Mesenchymal stem cell (in vitro differentiated cells and primary cell): ENCODE results near the gene OXLD1.

Experiments
- DNase-seq: peaks from one replicate; pipeline ENCODE4 v3.0.0-alpha.2; 2013
- H2AFZ ChIP-seq: one replicate; pipeline ENCODE4 v1.6.1; 2013; ENCODE audit warnings: low read depth, mild to moderate bottlenecking, control low read depth, inconsistent platforms, low read length, moderate library complexity
- H2AK5ac ChIP-seq: 2 replicates; pipeline ENCODE4 v1.6.1; 2013; ENCODE audit warnings: low read length, moderate library complexity, mild to moderate bottlenecking, inconsistent platforms; ENCODE audit not compliant: severe bottlenecking
- H2BK120ac ChIP-seq: one replicate; pipeline ENCODE4 v1.6.1; 2013; ENCODE audit warnings: low read depth, mild to moderate bottlenecking, inconsistent platforms, low read length, moderate library complexity
- H2BK12ac ChIP-seq, 2 experiments: one replicate each; pipeline ENCODE4 v1.6.1; 2013; ENCODE audit warnings: inconsistent platforms in 2 of 2, low read length in 2 of 2, mild to moderate bottlenecking in 2 of 2, moderate library complexity in 2 of 2, control low read depth in 1 of 2
- H2BK15ac ChIP-seq: one replicate; pipeline ENCODE4 v1.6.1; 2013; ENCODE audit warnings: mild to moderate bottlenecking, low read depth, inconsistent platforms; ENCODE audit not compliant: poor library complexity, severe bottlenecking
- H2BK5ac ChIP-seq: 2 replicates; pipeline ENCODE4 v1.6.1; 2013; ENCODE audit warnings: low read depth, mild to moderate bottlenecking, low read length, control low read depth, inconsistent platforms; ENCODE audit not compliant: poor library complexity, severe bottlenecking
- H3K14ac ChIP-seq, 2 experiments: one replicate each; pipeline ENCODE4 v1.6.1; 2013; ENCODE audit warnings: inconsistent platforms in 2 of 2, low read length in 2 of 2, control low read depth in 1 of 2, mild to moderate bottlenecking in 1 of 2, moderate library complexity in 1 of 2
- H3K18ac ChIP-seq, 2 experiments: one replicate each; pipeline ENCODE4 v1.6.1; 2013; ENCODE audit warnings: inconsistent platforms in 2 of 2, low read length in 2 of 2, control low read depth in 1 of 2, low read depth in 1 of 2, mild to moderate bottlenecking in 1 of 2
- H3K23ac ChIP-seq, 2 experiments: one replicate each; pipeline ENCODE4 v1.6.1; 2013; ENCODE audit warnings: inconsistent platforms in 2 of 2, low read length in 2 of 2, mild to moderate bottlenecking in 2 of 2, moderate library complexity in 2 of 2, control low read depth in 1 of 2
- H3K27ac ChIP-seq: 2 replicates; pipeline ENCODE4 v1.5.1; 2013; ENCODE audit warnings: mild to moderate bottlenecking, moderate library complexity, low read length, control low read depth, inconsistent platforms; ENCODE audit not compliant: poor library complexity, severe bottlenecking
- H3K27me3 ChIP-seq, 2 experiments: 2 replicates each; pipeline versions ENCODE4 v1.6.1 to v1.7.0; 2013; ENCODE audit warnings: low read length in 2 of 2, mild to moderate bottlenecking in 2 of 2, moderate library complexity in 2 of 2, control low read depth in 1 of 2, inconsistent platforms in 1 of 2; ENCODE audit not compliant: control insufficient read depth in 1 of 2, insufficient read depth in 1 of 2
- H3K36me3 ChIP-seq, 2 experiments: 2 replicates each; pipeline versions ENCODE4 v1.6.1 to v1.7.0; 2013; ENCODE audit warnings: low read length in 2 of 2, control low read depth in 1 of 2, inconsistent platforms in 1 of 2, low read depth in 1 of 2, mild to moderate bottlenecking in 1 of 2; ENCODE audit not compliant: insufficient read depth in 2 of 2, control insufficient read depth in 1 of 2
- H3K4ac ChIP-seq, 2 experiments: one replicate each; pipeline ENCODE4 v1.6.1; 2013; ENCODE audit warnings: inconsistent platforms in 2 of 2, low read length in 2 of 2, mild to moderate bottlenecking in 2 of 2, moderate library complexity in 2 of 2, control low read depth in 1 of 2, low read depth in 1 of 2
- H3K4me1 ChIP-seq: 2 replicates; pipeline ENCODE4 v1.6.1; 2013; ENCODE audit warnings: low read depth, low read length, control low read depth; ENCODE audit not compliant: control insufficient read depth, insufficient read depth
- H3K4me2 ChIP-seq: 2 replicates; pipeline ENCODE4 v1.6.1; 2013; ENCODE audit warnings: low read length, mild to moderate bottlenecking, inconsistent platforms; ENCODE audit not compliant: poor library complexity, severe bottlenecking
- H3K4me3 ChIP-seq, 2 experiments: 2 replicates each; pipeline versions ENCODE4 v1.5.1 to v1.7.0; 2013; ENCODE audit warnings: low read length in 2 of 2, mild to moderate bottlenecking in 2 of 2, control low read depth in 1 of 2, low read depth in 1 of 2; ENCODE audit not compliant: insufficient read depth in 1 of 2
- H3K79me1 ChIP-seq: replicated peaks from 2 replicates; pipeline ENCODE4 v1.6.1; 2013; ENCODE audit warnings: mild to moderate bottlenecking, control low read depth, low read length, inconsistent platforms; ENCODE audit not compliant: poor library complexity, severe bottlenecking
- H3K9ac ChIP-seq: 2 replicates; pipeline ENCODE4 v1.7.0; 2013; ENCODE audit warnings: mild to moderate bottlenecking, low read length, moderate library complexity
- H3K9me3 ChIP-seq: 2 replicates; pipeline ENCODE4 v1.7.0; 2013; ENCODE audit warnings: mild to moderate bottlenecking, low read length; ENCODE audit not compliant: control insufficient read depth
- H4K8ac ChIP-seq: one replicate; pipeline ENCODE4 v1.6.1; 2013; ENCODE audit warnings: inconsistent platforms, mild to moderate bottlenecking, low read length, moderate library complexity
- H4K91ac ChIP-seq: one replicate; pipeline ENCODE4 v1.6.1; 2013; ENCODE audit warnings: mild to moderate bottlenecking, low read length, inconsistent platforms
- WGBS: methylation state at CpG from one replicate; pipeline ENCODE4 v1.1.7; 2013; ENCODE audit warnings: mixed read lengths; 5-methylcytosine and 5-hydroxymethylcytosine counted together

Gene OXLD1

DNA sequence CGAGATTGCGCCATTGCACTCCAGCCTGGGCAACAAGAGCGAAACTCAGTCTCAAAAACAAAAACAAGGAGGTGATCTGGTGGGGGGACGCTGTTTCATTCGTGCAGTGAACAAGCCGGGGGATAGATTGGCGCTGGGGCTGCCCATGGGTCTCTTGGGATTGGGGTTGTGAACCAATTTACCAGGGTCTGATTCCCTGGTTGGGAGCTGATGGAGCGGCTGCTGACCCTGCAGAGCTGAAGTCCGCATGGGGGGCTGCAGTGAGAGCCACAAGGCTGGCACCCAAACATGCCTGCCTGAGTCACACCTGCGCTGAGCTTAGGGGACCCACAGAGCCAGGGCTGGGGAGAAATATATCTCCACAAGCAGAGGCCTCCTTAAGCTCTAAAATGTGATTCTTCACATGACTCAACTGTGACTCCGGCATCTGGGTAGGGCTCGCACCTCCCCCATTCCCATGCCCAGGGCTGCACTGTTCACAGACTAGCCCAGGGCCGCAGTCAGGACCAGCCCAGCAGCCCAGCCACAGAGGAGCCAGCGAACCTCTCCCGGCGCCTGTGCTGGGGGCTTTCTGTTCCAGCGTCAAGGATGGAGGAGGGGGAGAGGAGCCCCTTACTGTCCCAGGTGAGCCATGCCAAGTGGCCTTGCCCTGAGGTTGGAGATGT lies 24.4 kb downstream of the OXLD1 start:
- peak; percentile 63 for DNase-seq
- peak overlapping the region; percentile 97 for H2BK15ac ChIP-seq
- H3K14ac ChIP-seq: peak overlapping the region in 1 of 2 experiments; percentile 82
- peak overlapping the region; percentile 96 for H4K8ac ChIP-seq
- no peaks in the 10 kb centered on the region for H3K79me1 ChIP-seq
- H3K27ac ChIP-seq: no peak overlapping the region
- peak overlapping the region; percentile 27 to 83 for H2BK12ac ChIP-seq
- H3K23ac ChIP-seq: no peak overlapping the region
- H3K18ac ChIP-seq: peak overlapping the region; percentile 81 to 89
- peaks cover 4 to 5% of the 10 kb centered on the region in 2 experiments for H3K36me3 ChIP-seq
- H3K4me1 ChIP-seq: peaks cover 10% of the 10 kb centered on the region
- no peak overlapping the region for H2BK5ac ChIP-seq
- no peak overlapping the region for H3K4me2 ChIP-seq
- H3K9me3 ChIP-seq: no peaks in the 10 kb centered on the region
- H2AFZ ChIP-seq: no peak overlapping the region
- H3K27me3 ChIP-seq: peaks cover 3 to 4% of the 10 kb centered on the region in 2 experiments
- WGBS: 71% methylated on average over 17 of the region's 17 CpGs
- H3K4me3 ChIP-seq: no peak overlapping the region
- peak overlapping the region; percentile 38 for H3K9ac ChIP-seq
- peak overlapping the region; percentile 73 for H2BK120ac ChIP-seq
- H2AK5ac ChIP-seq: peak overlapping the region; percentile 88
- H3K4ac ChIP-seq: peak overlapping the region; percentile 77 to 95
- H4K91ac ChIP-seq: peak overlapping the region; percentile 91

DNA sequence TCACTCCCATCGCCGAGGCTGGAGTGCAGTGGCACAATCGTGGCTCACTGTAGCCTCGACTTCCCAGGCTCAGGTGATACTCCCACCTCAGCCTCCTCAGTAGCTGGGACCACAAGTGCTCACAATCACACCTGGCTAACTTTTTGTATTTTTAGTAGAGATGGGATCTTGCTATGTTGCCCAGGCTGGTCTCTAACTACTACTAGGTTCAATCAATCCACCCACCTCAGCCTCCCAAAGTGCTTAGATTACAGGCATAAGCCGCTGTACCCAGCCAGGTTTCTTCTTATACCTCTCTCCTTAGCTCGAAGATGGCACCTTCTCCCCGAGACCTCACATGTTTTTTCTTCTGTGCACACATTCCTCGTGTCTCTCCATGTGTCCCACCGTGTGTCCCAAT lies 26.4 kb downstream of the OXLD1 start:
- Histone ChIP-seq H3K23ac (no peak overlapping the region), H3K4ac (no peak overlapping the region), H3K18ac (no peak overlapping the region), H2BK15ac (no peak overlapping the region), H3K36me3 (peaks cover 0 to 3% of the 10 kb centered on the region in 2 experiments), H3K27me3 (no peaks in the 10 kb centered on the region), H2AK5ac (no peak overlapping the region), H2AFZ (no peak overlapping the region), H3K9ac (no peak overlapping the region), H4K8ac (no peak overlapping the region), H3K27ac (no peak overlapping the region), H3K79me1 (no peaks in the 10 kb centered on the region), H4K91ac (no peak overlapping the region), H2BK120ac (no peak overlapping the region), H2BK12ac (no peak overlapping the region), H3K9me3 (no peaks in the 10 kb centered on the region), H3K14ac (no peak overlapping the region), H3K4me1 (peaks cover 15% of the 10 kb centered on the region), H3K4me3 (no peak overlapping the region), H2BK5ac (no peak overlapping the region), H3K4me2 (no peak overlapping the region)
- no peak for DNase-seq
- 99% methylated on average over 8 of the region's 9 CpGs for WGBS

DNA sequence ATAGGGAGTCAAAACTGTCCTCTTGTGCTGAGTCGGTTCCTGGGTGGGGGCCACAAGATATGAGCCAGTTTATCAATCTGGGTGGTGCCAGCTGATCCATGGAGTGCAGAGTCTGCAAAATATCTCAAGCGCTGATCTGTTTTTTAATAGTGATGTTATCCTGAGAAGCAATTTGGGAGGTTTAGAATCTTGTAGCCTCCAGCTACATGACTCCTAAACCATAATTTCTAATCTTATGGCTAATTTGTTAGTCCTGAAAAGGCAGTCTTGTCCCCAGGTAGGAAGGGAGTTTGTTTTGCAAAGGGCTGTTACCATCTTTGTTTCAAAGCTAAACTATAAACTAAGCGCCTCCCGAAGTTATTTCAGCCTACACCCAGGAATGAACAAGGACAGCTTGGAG lies 27.7 kb downstream of the OXLD1 start:
- Histone ChIP-seq H3K9me3 (no peaks in the 10 kb centered on the region), H4K8ac (no peak overlapping the region), H2AK5ac (no peak overlapping the region), H3K18ac (no peak overlapping the region), H2BK12ac (no peak overlapping the region), H2BK120ac (no peak overlapping the region), H3K9ac (no peak overlapping the region), H3K4ac (no peak overlapping the region), H3K23ac (no peak overlapping the region), H3K4me2 (no peak overlapping the region), H3K36me3 (peaks cover 0 to 3% of the 10 kb centered on the region in 2 experiments), H3K14ac (no peak overlapping the region), H2AFZ (no peak overlapping the region), H2BK5ac (no peak overlapping the region), H3K79me1 (no peaks in the 10 kb centered on the region), H3K27me3 (no peaks in the 10 kb centered on the region), H3K4me1 (peaks cover 21% of the 10 kb centered on the region), H4K91ac (no peak overlapping the region), H3K27ac (no peak overlapping the region), H2BK15ac (no peak overlapping the region), H3K4me3 (no peak overlapping the region)
- WGBS: 83% methylated on average over 1 of the region's 4 CpGs
- no peak for DNase-seq

DNA sequence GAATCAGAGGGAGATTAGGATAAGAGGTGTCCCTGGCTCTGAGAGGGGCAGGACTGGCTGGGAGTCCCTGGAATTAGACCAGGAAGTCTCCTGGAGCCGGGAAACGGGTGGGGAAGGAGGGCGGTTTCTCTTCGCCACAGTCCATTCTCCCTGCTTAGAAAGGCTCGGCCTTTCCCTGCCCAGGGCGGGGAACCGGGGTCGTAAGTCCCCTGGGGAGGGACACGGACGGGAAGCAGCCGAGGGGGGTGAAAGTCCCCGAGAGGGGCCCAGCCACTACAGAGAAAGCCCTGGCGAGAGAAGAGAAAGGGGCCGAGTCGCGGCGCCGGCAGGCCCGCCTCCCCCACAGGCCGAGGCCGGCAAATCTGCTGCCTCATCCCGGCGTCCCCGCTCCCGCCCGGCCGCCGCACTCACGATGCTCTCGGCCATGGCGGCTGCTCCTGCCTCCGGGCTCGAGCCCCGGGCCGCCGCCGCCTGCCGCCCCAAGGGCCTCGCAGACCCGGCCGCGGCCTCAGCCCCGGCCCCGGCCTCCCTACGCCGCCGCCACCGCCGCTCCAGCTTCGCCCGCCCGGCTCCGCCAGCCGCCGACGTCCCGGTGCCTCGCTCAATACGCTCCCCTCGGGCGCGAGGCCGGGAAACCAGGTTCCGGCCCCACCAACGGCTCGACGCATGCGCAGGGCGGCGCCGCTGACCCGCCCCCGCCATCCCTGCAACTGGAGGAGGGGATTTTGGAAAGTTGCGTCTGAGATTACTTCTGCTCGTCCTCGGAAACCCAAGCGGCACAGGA lies 29.7 kb downstream of the OXLD1 start, which contains the start of the genes NPLOC4 and TSPAN10:
Gene NPLOC4 (minus strand): TSS at position 608 of the 784 bp plus-strand sequence. CDS start 182 bp downstream, at position 426.
Gene TSPAN10 (plus strand): TSS at position 692 of the 784 bp plus-strand sequence. CDS start 5,217 bp downstream, outside the sequence.
- 2% methylated on average over 30 of the region's 77 CpGs for WGBS
- H3K9me3 ChIP-seq: no peaks in the 10 kb centered on the region
- DNase-seq: peak; percentile 84
- H2BK15ac ChIP-seq: peak within 1 kb of the TSS; percentile 54
- peak within 1 kb of the TSS; percentile 52 to 83 for H3K18ac ChIP-seq
- no peak within 1 kb of the TSS for H2BK12ac ChIP-seq
- peak within 1 kb of the TSS; percentile 78 for H4K91ac ChIP-seq
- H2BK5ac ChIP-seq: peak within 1 kb of the TSS; percentile 80
- peak within 1 kb of the TSS; percentile 82 for H3K4me2 ChIP-seq
- peak within 1 kb of the TSS; percentile 85 for H4K8ac ChIP-seq
- H3K14ac ChIP-seq: no peak within 1 kb of the TSS
- no peaks in the 10 kb centered on the region for H3K79me1 ChIP-seq
- peak within 1 kb of the TSS; percentile 75 to 89 for H3K4me3 ChIP-seq
- H2AK5ac ChIP-seq: no peak within 1 kb of the TSS
- H3K4ac ChIP-seq: peak within 1 kb of the TSS; percentile 74 to 77
- H3K23ac ChIP-seq: peak within 1 kb of the TSS in 1 of 2 experiments; percentile 83
- no peaks in the 10 kb centered on the region for H3K27me3 ChIP-seq
- H3K27ac ChIP-seq: peak within 1 kb of the TSS; percentile 92
- H3K36me3 ChIP-seq: peaks cover under 1 to 7% of the 10 kb centered on the region in 2 experiments
- H2AFZ ChIP-seq: no peak within 1 kb of the TSS
- peak within 1 kb of the TSS; percentile 62 for H2BK120ac ChIP-seq
- peaks cover 11% of the 10 kb centered on the region for H3K4me1 ChIP-seq
- peak within 1 kb of the TSS; percentile 99 for H3K9ac ChIP-seq
